ENCODE data around the gene FUT4. TPM values are rescaled to one million over a fixed set of nuclear protein-coding genes. Genes with fewer than 3 reads are reported as not detected.

The FUT4 gene
- total RNA-seq, 1 experiment from 2014 or later: 7.7 TPM

- H3K9me3 Mint-ChIP-seq: no peaks in the 10 kb centered on the region
- no peaks in the 10 kb centered on the region for H3K4me1 Mint-ChIP-seq
- H3K36me3 Mint-ChIP-seq: no peaks in the 10 kb centered on the region
- ChIA-PET CTCF (no interaction called here), POLR2A (no interaction called here)
- ATAC-seq: no peak
- no peak overlapping the region for H3K27ac Mint-ChIP-seq
- H3K27me3 Mint-ChIP-seq (ENCODE audit: low read depth): peaks cover 6% of the 10 kb centered on the region
- TF ChIP-seq E2F1 (CRISPR knock-in tag; IDR thresholded peaks at IDR 0.05): no peak
- no peak for TF ChIP-seq MAX (CRISPR knock-in tag; IDR thresholded peaks at IDR 0.05)
- TF ChIP-seq NFE2L1 (CRISPR knock-in tag; IDR thresholded peaks at IDR 0.05): no peak
- TF ChIP-seq IRF2 (CRISPR knock-in tag; IDR thresholded peaks at IDR 0.05; ENCODE audit: borderline replicate concordance, low read depth): no peak
- TF ChIP-seq USF1 (CRISPR knock-in tag; IDR thresholded peaks at IDR 0.05): no peak
- TF ChIP-seq ATF6 (CRISPR knock-in tag; IDR thresholded peaks at IDR 0.05): no peak
- no peak for TF ChIP-seq SOX15 (CRISPR knock-in tag; IDR thresholded peaks at IDR 0.05)
- no peak for TF ChIP-seq CDX4 (CRISPR knock-in tag; IDR thresholded peaks at IDR 0.05; ENCODE audit: borderline replicate concordance)
- no peak for TF ChIP-seq ZNF423 (CRISPR knock-in tag; IDR thresholded peaks at IDR 0.05)
- no peak for TF ChIP-seq OVOL2 (CRISPR knock-in tag; IDR thresholded peaks at IDR 0.05; ENCODE audit: borderline replicate concordance)
- no peak for TF ChIP-seq SMAD4 (CRISPR knock-in tag; IDR thresholded peaks at IDR 0.05)
- no peak for TF ChIP-seq IRF1 (CRISPR knock-in tag; IDR thresholded peaks at IDR 0.05)
- no peak for TF ChIP-seq JUN (CRISPR knock-in tag; IDR thresholded peaks at IDR 0.05)
- no peak for TF ChIP-seq NFATC4 (CRISPR knock-in tag; IDR thresholded peaks at IDR 0.05)
- TF ChIP-seq USF2 (CRISPR knock-in tag; IDR thresholded peaks at IDR 0.05): no peak
- no peak for TF ChIP-seq EMX1 (CRISPR knock-in tag; IDR thresholded peaks at IDR 0.05)
- no peak for TF ChIP-seq E2F4 (CRISPR knock-in tag; IDR thresholded peaks at IDR 0.05; ENCODE audit: borderline replicate concordance, low read depth)
- TF ChIP-seq ZNF219 (CRISPR knock-in tag; IDR thresholded peaks at IDR 0.05; ENCODE audit: borderline replicate concordance): no peak
- no peak for TF ChIP-seq HMGXB4 (CRISPR knock-in tag; IDR thresholded peaks at IDR 0.05)
- no peak overlapping the region for H3K4me3 Mint-ChIP-seq
- DNase-seq (ENCODE audit: low spot score): no peak
Observed at GRCh38 chr11:94532211-94532610, 11.5 kb upstream of the FUT4 start.

Data from WTC11 (cell line).